Endothelial cell of umbilical vein (primary cell): ENCODE data around the gene LYZL6. TPM values are rescaled to one million over a fixed set of nuclear protein-coding genes. Genes with fewer than 3 reads are reported as not detected.
"Not testable (repeated sequence)": the region's sequence is repeated elsewhere in the genome, so short reads cannot be mapped to it uniquely, and the experiment has no call there.

ENCODE experiments used
- BruUV-seq: library from RNA; stranded (reverse); fragments of 400-500 nt; replicated peaks from 2 replicates; lab custom pipeline; 2021; lab: Mats Ljungman, UMichigan
- CTCF ChIA-PET: fragments of 300-600, 350-600 bp; sonication (Branson Sonifier 250); formaldehyde crosslinking; loops from one replicate; lab custom pipeline; 2021; ENCODE audit warnings: antibody characterized with exemption, inconsistent platforms; lab: Charles Lee
- POLR2A ChIA-PET: fragments of 300-600, 350-600 bp; sonication (Branson Sonifier 250); formaldehyde crosslinking; loops from one replicate; lab custom pipeline; 2021; ENCODE audit warnings: antibody characterized with exemption, inconsistent platforms; lab: Charles Lee
- DNase-seq: peaks from one replicate; pipeline ENCODE4 v3.0.0-alpha.2; 2011; ENCODE audit warnings: low read depth, low spot score
- FAIRE-seq: peaks from 2 replicates; lab custom pipeline; 2011; peaks lifted over from hg19 to GRCh38; lab: Jason Lieb, UNC
- H2AFZ ChIP-seq: 2 replicates; pipeline ENCODE4 v1.6.0; 2012; ENCODE audit warnings: low read depth, low read length, control low read depth, inconsistent platforms
- H3K27ac ChIP-seq: 2 replicates; pipeline ENCODE4 v1.5.1; 2011; ENCODE audit warnings: low read depth, mild to moderate bottlenecking, control low read depth, low read length, moderate library complexity; ENCODE audit not compliant: insufficient read depth
- H3K27me3 ChIP-seq, 2 experiments: 2 replicates each; pipeline versions ENCODE4 v1.6.0 to v1.6.1; 2011; ENCODE audit warnings: low read length in 2 of 2, mixed read lengths in 1 of 2; ENCODE audit not compliant: control insufficient read depth in 2 of 2, insufficient read depth in 2 of 2
- H3K36me3 ChIP-seq, 2 experiments: 2 replicates in 1 of 2; 3 replicates in 1 of 2; pipeline ENCODE4 v1.5.1; 2011; ENCODE audit warnings: low read length in 2 of 2, mild to moderate bottlenecking in 1 of 2, moderate library complexity in 1 of 2; ENCODE audit not compliant: control insufficient read depth in 2 of 2, insufficient read depth in 2 of 2; ENCODE audit errors: extremely low read depth in 1 of 2
- H3K4me1 ChIP-seq: 3 replicates; pipeline ENCODE4 v1.5.1; 2011; ENCODE audit warnings: mild to moderate bottlenecking, low read length; ENCODE audit not compliant: control insufficient read depth, insufficient read depth; ENCODE audit errors: extremely low read depth
- H3K4me2 ChIP-seq: 2 replicates; pipeline ENCODE4 v1.6.1; 2011; ENCODE audit warnings: low read length, control low read depth, mixed read lengths; ENCODE audit not compliant: insufficient read depth
- H3K4me3 ChIP-seq, 3 experiments: fragments of 200-600 bp in 1 of 3; sonication (generic), shearing (Covaris generic) in 1 of 3; replicated peaks in 1 of 3; 2 replicates each; pipeline ENCODE4 v1.5.1; 2011 to 2016; ENCODE audit warnings: control low read depth in 3 of 3, low read length in 3 of 3, mild to moderate bottlenecking in 2 of 3, inconsistent platforms in 1 of 3, low read depth in 1 of 3, moderate library complexity in 1 of 3; ENCODE audit not compliant: insufficient read depth in 1 of 3
- H3K79me2 ChIP-seq: 2 replicates; pipeline ENCODE4 v1.6.0; 2012; ENCODE audit warnings: low read length, inconsistent platforms; ENCODE audit not compliant: control insufficient read depth, insufficient read depth
- H3K9ac ChIP-seq: replicated peaks from 2 replicates; pipeline ENCODE3; 2011; ENCODE audit warnings: low read length, control low read depth; ENCODE audit not compliant: insufficient read depth; ENCODE audit errors: extremely low read depth
- H3K9me1 ChIP-seq: replicated peaks from 3 replicates; pipeline ENCODE4 v1.6.0; 2011; ENCODE audit warnings: mild to moderate bottlenecking, low read length; ENCODE audit not compliant: control insufficient read depth, insufficient read depth; ENCODE audit errors: extremely low read depth
- H3K9me3 ChIP-seq: replicated peaks from 2 replicates; pipeline ENCODE4 v1.5.1; 2012; ENCODE audit warnings: low read length, inconsistent platforms; ENCODE audit not compliant: control insufficient read depth, insufficient read depth
- H4K20me1 ChIP-seq: replicated peaks from 2 replicates; pipeline ENCODE3; 2011; ENCODE audit warnings: mild to moderate bottlenecking, low read length; ENCODE audit not compliant: control insufficient read depth, insufficient read depth; ENCODE audit errors: extremely low read depth
- EZH2 ChIP-seq: IDR thresholded peaks from 2 replicates; pipeline ENCODE4 v1.6.1; 2012; ENCODE audit warnings: borderline replicate concordance, low read depth, mild to moderate bottlenecking, moderate library complexity, low read length, inconsistent platforms; ENCODE audit not compliant: severe bottlenecking
- FOS ChIP-seq: IDR thresholded peaks from 2 replicates; pipeline ENCODE4 v1.6.1; 2011; ENCODE audit warnings: mild to moderate bottlenecking, low read length, moderate library complexity, borderline replicate concordance; ENCODE audit not compliant: insufficient read depth
- GATA2 ChIP-seq: IDR thresholded peaks from 2 replicates; pipeline ENCODE4 v1.7.0; 2011; ENCODE audit warnings: low read depth, mild to moderate bottlenecking, moderate library complexity, mixed read lengths, low read length; ENCODE audit not compliant: insufficient read length, insufficient read depth
- JUN ChIP-seq: IDR thresholded peaks from 2 replicates; pipeline ENCODE4 v1.6.1; 2011; ENCODE audit warnings: borderline replicate concordance, low read depth; ENCODE audit not compliant: insufficient read length, insufficient read depth
- MYC ChIP-seq: IDR thresholded peaks from one replicate; pipeline ENCODE4 v1.6.1; 2011; ENCODE audit warnings: mild to moderate bottlenecking, low read depth, low read length
- POLR2A ChIP-seq: IDR thresholded peaks from 2 replicates; pipeline ENCODE4 v1.6.1; 2012; ENCODE audit warnings: low read depth, mild to moderate bottlenecking, control low read depth, low read length
- POLR2AphosphoS5 ChIP-seq: IDR thresholded peaks from 2 replicates; pipeline ENCODE4 v1.6.1; 2012; ENCODE audit warnings: low read depth, mild to moderate bottlenecking, control low read depth, low read length, moderate library complexity; ENCODE audit not compliant: insufficient read depth
- dilution Hi-C: fragments of 300-500 bp; cut with MboI; formaldehyde crosslinking; loops from one replicate; pipeline ENCODE4 v1.15.0; 2019; ENCODE audit warnings: low sequenced_read_pairs; ENCODE audit not compliant: extremely low pct_ligation_motif_present
- intact Hi-C: fragments of 100-400 bp; cut with micrococcal nuclease; formaldehyde crosslinking; loops from one replicate; pipeline ENCODE4 v1.10.0; 2022
- polyA plus RNA-seq, 4 experiments: library from polyadenylated mRNA; depleted of rRNA in 3 of 4; stranded (reverse) in 3 of 4; unstranded in 1 of 4; fragments of >200 nt; gene quantifications; 2 replicates each; pipeline versions ENCODE4 v1.2.1 to v1.2.3, GENCODE V29; 2011 to 2012; ENCODE audit warnings: missing spikeins in 1 of 4
- total RNA-seq: library from RNA; stranded (reverse); gene quantifications from 2 replicates; pipeline ENCODE4 v1.2.3, GENCODE V29; 2021
- TF ChIP-seq, protein P1 (sequence below), 2 donors: IDR thresholded peaks; 1 replicate in 1 of 2; 2 replicates in 1 of 2; pipeline ENCODE4 v1.5.1; 2011; ENCODE audit warnings: low read length in 2 of 2, mild to moderate bottlenecking in 2 of 2, moderate library complexity in 2 of 2, control low read depth in 1 of 2, inconsistent platforms in 1 of 2, low read depth in 1 of 2; ENCODE audit not compliant: insufficient read depth in 1 of 2; ENCODE audit errors: extremely low read depth in 1 of 2
- TF ChIP-seq, protein P2 (sequence below): IDR thresholded peaks from 2 replicates; pipeline ENCODE4 v1.6.1; 2011; ENCODE audit not compliant: insufficient read depth, insufficient read length

Gene LYZL6
- total and polyA plus RNA-seq, 2 donors (not counting 3 experiments of a cell fraction or from before 2014, with no cell fraction given), result not detected

DNA sequence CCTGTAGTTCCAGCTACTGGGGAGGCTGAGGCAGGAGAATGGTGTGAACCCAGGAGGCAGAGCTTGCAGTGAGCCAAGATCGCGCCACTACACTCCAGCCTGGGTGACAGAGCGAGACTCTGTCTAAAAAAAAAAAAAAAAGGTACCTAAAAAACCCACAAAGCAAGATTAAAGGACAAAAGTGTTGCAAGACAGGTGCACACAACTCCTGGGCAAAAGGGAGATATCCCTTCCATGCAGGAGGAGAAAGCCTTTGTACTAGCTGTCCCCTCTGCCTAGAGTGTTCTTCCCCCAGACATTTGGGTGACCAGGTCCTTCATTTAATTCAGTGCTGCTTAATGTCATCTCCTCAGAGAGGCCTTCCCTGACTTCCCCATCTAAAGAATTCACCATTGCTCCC, 5.0 kb downstream of the LYZL6 start:
- H3K36me3 ChIP-seq, FAIRE-seq, dilution Hi-C loops: not testable (repeated sequence)

DNA sequence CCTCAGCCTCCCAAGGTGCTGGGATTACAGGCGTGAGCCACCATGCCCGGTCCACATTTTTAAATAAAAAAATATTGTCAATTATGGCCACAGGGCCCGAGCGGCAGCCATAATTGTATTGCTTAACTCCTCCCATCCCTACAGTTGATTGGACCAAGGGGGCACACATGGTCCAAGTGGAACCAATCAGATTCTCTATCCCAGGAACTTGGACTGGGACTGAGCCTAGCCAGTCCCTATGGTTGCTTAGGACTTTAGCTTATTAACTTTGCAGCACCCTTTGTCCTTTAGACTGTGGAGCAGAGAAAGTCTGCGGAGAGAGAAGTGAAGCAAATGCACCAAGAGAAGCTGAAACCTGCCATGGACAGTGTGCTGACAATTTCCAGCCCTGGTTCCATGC, 7.5 kb downstream of the LYZL6 start:
- H3K4me3 ChIP-seq, result no peak overlapping the region
- DNase-seq (no peak), FAIRE-seq (no peak)
- H3K4me2 ChIP-seq, result no peak overlapping the region
- H3K9ac ChIP-seq, result no peak overlapping the region
- no peaks in the 10 kb centered on the region for H3K9me1 ChIP-seq
- no peak overlapping the region for H3K27ac ChIP-seq
- no peaks in the 10 kb centered on the region for H3K79me2 ChIP-seq
- ChIA-PET CTCF (no interaction called here), POLR2A (no interaction called here)
- BruUV-seq, result no TSS peak
- intact Hi-C loops (no loop called here), dilution Hi-C loops (no loop called here)
- H3K9me3 ChIP-seq, result no peaks in the 10 kb centered on the region
- no peaks in the 10 kb centered on the region for H3K36me3 ChIP-seq
- H3K4me1 ChIP-seq, result no peaks in the 10 kb centered on the region
- TF ChIP-seq POLR2AphosphoS5 (no peak), POLR2A (no peak), GATA2 (no peak), MYC (no peak), EZH2 (no peak), FOS (no peak), JUN (no peak)
- TF ChIP-seq, protein P1, sequence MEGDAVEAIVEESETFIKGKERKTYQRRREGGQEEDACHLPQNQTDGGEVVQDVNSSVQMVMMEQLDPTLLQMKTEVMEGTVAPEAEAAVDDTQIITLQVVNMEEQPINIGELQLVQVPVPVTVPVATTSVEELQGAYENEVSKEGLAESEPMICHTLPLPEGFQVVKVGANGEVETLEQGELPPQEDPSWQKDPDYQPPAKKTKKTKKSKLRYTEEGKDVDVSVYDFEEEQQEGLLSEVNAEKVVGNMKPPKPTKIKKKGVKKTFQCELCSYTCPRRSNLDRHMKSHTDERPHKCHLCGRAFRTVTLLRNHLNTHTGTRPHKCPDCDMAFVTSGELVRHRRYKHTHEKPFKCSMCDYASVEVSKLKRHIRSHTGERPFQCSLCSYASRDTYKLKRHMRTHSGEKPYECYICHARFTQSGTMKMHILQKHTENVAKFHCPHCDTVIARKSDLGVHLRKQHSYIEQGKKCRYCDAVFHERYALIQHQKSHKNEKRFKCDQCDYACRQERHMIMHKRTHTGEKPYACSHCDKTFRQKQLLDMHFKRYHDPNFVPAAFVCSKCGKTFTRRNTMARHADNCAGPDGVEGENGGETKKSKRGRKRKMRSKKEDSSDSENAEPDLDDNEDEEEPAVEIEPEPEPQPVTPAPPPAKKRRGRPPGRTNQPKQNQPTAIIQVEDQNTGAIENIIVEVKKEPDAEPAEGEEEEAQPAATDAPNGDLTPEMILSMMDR (IDR thresholded peaks at IDR 0.05; ENCODE audit: extremely low read depth in 1 of 2, insufficient read depth in 1 of 2, low read depth in 1 of 2, low read length in 2 of 2), result no peak
- TF ChIP-seq, protein P2, sequence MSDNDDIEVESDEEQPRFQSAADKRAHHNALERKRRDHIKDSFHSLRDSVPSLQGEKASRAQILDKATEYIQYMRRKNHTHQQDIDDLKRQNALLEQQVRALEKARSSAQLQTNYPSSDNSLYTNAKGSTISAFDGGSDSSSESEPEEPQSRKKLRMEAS, result no peak
- no peaks in the 10 kb centered on the region for H4K20me1 ChIP-seq
- peaks cover 0 to 3% of the 10 kb centered on the region in 2 experiments for H3K27me3 ChIP-seq
- no peak overlapping the region for H2AFZ ChIP-seq

More for the DNA sequence above, 5.0 kb downstream of the LYZL6 start:
- BruUV-seq, H3K4me1 ChIP-seq, H3K79me2 ChIP-seq, H3K27me3 ChIP-seq, H4K20me1 ChIP-seq, H3K27ac ChIP-seq, H3K4me2 ChIP-seq, H3K9ac ChIP-seq, H3K9me1 ChIP-seq, intact Hi-C loops, H2AFZ ChIP-seq, DNase-seq, H3K4me3 ChIP-seq, H3K9me3 ChIP-seq, CTCF ChIA-PET, POLR2A ChIA-PET: not testable (repeated sequence)
